Renal pelvis (tissue), 4 donors: ENCODE data around the gene DDHD1. TPM values are rescaled to one million over a fixed set of nuclear protein-coding genes. Genes with fewer than 3 reads are reported as not detected.

Source experiments
- DNase-seq: peaks from one replicate; pipeline ENCODE4 v3.0.0-alpha.2; 2013
- polyA plus RNA-seq, 3 donors: library from polyadenylated mRNA; unstranded; fragments of 120-200 nt; gene quantifications; one replicate each; pipeline ENCODE4 v1.2.1, GENCODE V29; 2013; ENCODE audit not compliant: insufficient read length in 3 of 3

Gene DDHD1
- polyA plus RNA-seq, 3 donors, result 7.5 to 15.0 (median 14.7) TPM

GRCh38 chr14:53035336-53036210 lies 117.5 kb downstream of the DDHD1 start:
- DNase-seq, result no peak

GRCh38 chr14:53034688-53035230 lies 118.4 kb downstream of the DDHD1 start:
- DNase-seq, result no peak

GRCh38 chr14:53034036-53034435 lies 119.1 kb downstream of the DDHD1 start:
- no peak for DNase-seq

GRCh38 chr14:53032838-53033390 lies 120.2 kb downstream of the DDHD1 start:
- no peak for DNase-seq

DNA sequence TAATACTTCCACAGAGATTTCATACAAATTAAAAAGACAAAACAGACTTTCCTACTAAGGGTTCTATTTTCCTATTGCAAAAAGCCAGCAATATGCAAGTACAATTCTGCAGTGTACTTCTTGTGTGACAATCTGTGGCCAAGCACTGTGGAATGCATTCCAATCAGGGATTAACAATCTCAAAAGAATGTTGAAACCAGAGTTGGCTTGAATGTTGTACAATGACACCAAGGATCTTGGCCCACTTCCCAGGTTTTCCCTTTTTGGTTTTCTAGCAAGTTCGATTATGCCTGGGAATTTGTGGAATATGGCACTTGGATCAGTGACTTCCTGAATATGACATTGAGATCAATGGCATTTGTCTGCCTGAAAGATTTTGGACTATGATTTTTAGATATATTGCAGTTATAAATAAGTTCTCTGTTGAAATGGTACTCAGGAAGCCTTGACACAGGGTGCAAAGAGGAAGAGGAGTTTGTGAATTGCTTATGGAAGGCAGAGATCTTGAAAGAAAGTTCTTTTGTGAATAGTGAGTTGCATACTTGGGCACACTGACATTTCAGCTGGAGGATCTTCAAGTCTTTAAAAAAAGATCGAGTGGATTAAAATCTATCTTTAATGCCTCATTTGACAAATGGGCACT lies 120.8 kb downstream of the DDHD1 start:
- no peak for DNase-seq

- no peak for DNase-seq
Observed at GRCh38 chr14:53027562-53027961, 125.6 kb downstream of the DDHD1 start.

GRCh38 chr14:53027041-53027440 lies 126.1 kb downstream of the DDHD1 start:
- no peak for DNase-seq

GRCh38 chr14:53023325-53023724 lies 129.8 kb downstream of the DDHD1 start:
- no peak for DNase-seq

GRCh38 chr14:53022593-53022992 lies 130.5 kb downstream of the DDHD1 start:
- DNase-seq, result no peak

- no peak for DNase-seq
Observed at GRCh38 chr14:53020193-53020932, 132.8 kb downstream of the DDHD1 start.

GRCh38 chr14:53019406-53019805 lies 133.7 kb downstream of the DDHD1 start:
- DNase-seq, result no peak

GRCh38 chr14:53017837-53018236 lies 135.3 kb downstream of the DDHD1 start:
- no peak for DNase-seq

DNA sequence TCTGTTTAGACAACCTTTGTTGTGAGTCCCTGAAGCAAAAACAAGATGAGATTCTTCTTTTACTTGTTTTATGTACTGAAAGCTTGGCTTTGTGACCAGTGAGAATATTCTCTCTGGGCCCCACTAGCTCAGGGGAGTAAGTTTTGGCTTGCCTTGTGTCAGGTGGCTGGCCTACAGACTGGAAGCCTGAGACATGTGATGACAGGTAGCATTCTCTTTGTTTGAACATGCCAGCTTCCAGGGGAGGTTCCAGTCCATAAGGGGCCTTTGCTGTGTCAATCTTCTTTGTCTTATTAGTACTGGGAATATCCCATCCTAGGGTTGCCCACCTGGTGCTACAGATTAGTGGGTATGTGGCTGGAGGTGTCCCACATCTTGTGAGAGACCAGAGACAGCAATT lies 136.2 kb downstream of the DDHD1 start:
- DNase-seq, result no peak

DNA sequence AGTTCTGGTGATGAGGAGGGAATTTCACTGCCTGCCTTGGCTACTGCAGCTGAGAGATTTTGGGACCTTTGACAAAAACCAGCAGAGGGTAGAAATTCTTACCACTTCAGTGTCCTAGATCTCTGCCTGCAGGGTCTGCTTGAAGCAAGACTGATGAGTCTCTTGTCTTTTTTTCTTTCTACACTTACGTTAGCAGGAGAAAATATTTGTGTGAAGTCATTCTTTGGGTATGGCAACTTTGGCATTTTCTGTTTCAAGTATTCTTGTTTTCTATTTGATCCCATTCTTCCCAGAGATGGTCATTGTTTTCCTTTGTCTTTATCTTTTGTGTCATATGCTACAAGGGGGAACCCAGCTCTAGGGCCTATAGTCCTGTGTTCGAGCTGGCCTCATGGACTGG lies 136.6 kb downstream of the DDHD1 start:
- no peak for DNase-seq

- DNase-seq, result no peak
Observed at GRCh38 chr14:53011053-53011462, 142.1 kb downstream of the DDHD1 start.

- DNase-seq, result no peak
Observed at GRCh38 chr14:53010193-53011040, 142.7 kb downstream of the DDHD1 start.

GRCh38 chr14:53006931-53007562 lies 146.1 kb downstream of the DDHD1 start:
- DNase-seq, result no peak

- no peak for DNase-seq
Observed at GRCh38 chr14:53004976-53005375, 148.1 kb downstream of the DDHD1 start.

GRCh38 chr14:53003776-53004175 lies 149.3 kb downstream of the DDHD1 start:
- DNase-seq, result no peak

DNA sequence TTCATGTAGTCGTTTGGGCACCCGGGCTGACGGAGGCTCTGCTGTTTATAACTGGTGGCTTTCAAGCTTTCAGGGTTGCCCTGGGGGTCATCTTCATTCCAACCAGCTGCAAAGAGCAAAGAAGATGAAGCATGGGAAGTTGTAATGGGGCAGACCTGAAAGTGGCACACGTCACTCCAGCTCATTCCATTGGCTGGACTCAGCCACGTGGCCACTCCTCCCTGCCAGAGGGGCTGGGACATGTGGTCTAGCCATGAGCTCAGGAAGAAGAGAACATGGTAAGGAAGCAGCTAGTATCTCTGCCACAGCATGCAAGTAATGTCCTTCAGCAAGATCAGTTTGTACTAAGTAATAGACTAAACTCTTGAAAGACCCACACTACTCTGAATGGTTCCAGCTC lies 150.5 kb downstream of the DDHD1 start:
- no peak for DNase-seq
